Right cardiac atrium (tissue), 5 donors: ENCODE results near the gene NRP1. TPM values are rescaled to one million over a fixed set of nuclear protein-coding genes. Genes with fewer than 3 reads are reported as not detected.

ENCODE experiments used
- ATAC-seq, 2 donors: fragments of 200-7000 bp; cut with Tn5 transposase; one replicate each; pipeline versions ENCODE4 v1.8.0 to v1.9.1; 2020; ENCODE audit warnings: moderate library complexity in 2 of 2, mild to moderate bottlenecking in 1 of 2
- DNase-seq, 3 donors: peaks; one replicate each; pipeline ENCODE4 v3.0.0-alpha.2; 2020
- H3K27ac ChIP-seq: one replicate; pipeline ENCODE4 v1.5.1; 2013; ENCODE audit warnings: mild to moderate bottlenecking, low read length, control low read depth, moderate library complexity
- H3K27me3 ChIP-seq: one replicate; pipeline ENCODE4 v1.6.1; 2013; ENCODE audit not compliant: control insufficient read depth, insufficient read depth
- H3K4me1 ChIP-seq: one replicate; pipeline ENCODE4 v1.6.1; 2013; ENCODE audit warnings: low read length; ENCODE audit not compliant: control insufficient read depth, insufficient read depth
- H3K4me3 ChIP-seq: one replicate; pipeline ENCODE4 v1.5.1; 2013; ENCODE audit warnings: low read length, control low read depth
- H3K9me3 ChIP-seq: one replicate; pipeline ENCODE4 v1.6.1; 2013; ENCODE audit warnings: low read length; ENCODE audit not compliant: control insufficient read depth
- WGBS: extraction: QIAGEN DNeasy Blood & Tissue Kit; methylation state at CpG from one replicate; pipeline ENCODE4 v1.1.7; 2013; 5-methylcytosine and 5-hydroxymethylcytosine counted together
- intact Hi-C, 4 donors: fragments of 100-400 bp; cut with DNase I; formaldehyde crosslinking; loops; one replicate each; pipeline versions ENCODE4 v1.11.0 to v1.14.0; 2022 to 2023
- polyA plus RNA-seq: library from polyadenylated mRNA; stranded (reverse); fragments of 200-250 nt; gene quantifications from one replicate; pipeline ENCODE4 v1.2.3, GENCODE V29; 2013
- total RNA-seq, 4 donors: library from RNA; stranded (reverse); fragmentation: NEBNext Ultra II Directional; extraction: Animal tissue kit (Norgen Biotek cat#: 25700); gene quantifications; one replicate each; pipeline ENCODE4 v1.2.1, GENCODE V29; 2021
- donor health status: healthy with polysubstance abuse.
- donor health status: DM: no; HTN: yes; CAD: no.
- donor health status: DM: no; HTN: no; CAD: no.
- donor health status: DM: no; HTN: yes; CAD: no; lungs with severe emphysema.
- donor health status: DM: yes; HTN: yes; CAD: no.

Gene NRP1
- total and polyA plus RNA-seq, 5 donors, result 37.7 to 98.8 (median 92.5) TPM

DNA sequence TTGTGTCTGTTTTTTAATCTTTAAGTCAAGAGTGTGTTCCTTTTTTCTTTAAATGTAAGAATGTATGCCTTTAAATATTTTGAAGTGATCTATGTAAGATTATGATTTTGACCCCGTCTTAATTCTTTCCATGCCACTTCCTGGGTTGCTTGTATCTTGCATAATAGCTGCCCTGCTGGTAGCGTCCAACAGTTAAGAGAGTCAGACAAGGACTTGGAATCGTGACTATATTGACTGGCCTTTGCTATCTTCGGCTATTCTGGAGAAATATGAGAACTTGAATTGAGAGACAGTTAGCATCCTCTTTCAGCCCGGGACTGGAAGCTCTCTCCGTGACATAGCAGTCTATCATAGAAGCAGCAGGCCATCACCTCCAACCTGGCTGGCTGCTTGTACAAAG lies 13.0 kb downstream of the NRP1 start:
- peak in 1 of 2 donors; percentile 10 for ATAC-seq
- Histone ChIP-seq H3K27me3 (no peaks in the 10 kb centered on the region), H3K9me3 (no peaks in the 10 kb centered on the region), H3K27ac (peak overlapping the region; percentile 17), H3K4me1 (peaks cover 29% of the 10 kb centered on the region), H3K4me3 (no peak overlapping the region)
- 21% methylated on average over 6 of the region's 6 CpGs for WGBS
- intact Hi-C loops, result loop anchor here in 2 of 4 donors (10.0 kb wide), 1 partner anchor 47 kb away; no protein-coding TSS in a partner anchor
- DNase-seq, result no peak

DNA sequence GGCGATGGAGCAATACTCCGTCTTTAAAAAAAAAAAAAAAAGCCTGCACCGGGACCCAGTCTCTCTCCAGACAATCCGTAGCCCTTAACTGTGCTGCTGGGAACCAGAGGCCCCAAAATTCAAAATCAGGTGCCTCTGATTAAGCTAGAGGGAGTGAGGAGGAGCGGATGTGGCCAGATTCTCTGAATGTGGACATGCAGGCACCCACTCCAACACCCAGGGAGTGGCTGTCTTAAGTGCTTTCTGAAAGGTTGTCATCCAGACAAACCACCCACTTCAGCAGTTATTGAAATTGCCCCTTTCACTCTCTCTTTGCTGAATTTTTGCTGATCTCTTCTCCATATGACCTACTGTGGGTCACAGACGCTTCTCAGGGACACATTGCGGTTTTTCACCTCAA lies 14.2 kb downstream of the NRP1 start:
- DNase-seq, result no peak
- Histone ChIP-seq H3K27me3 (no peaks in the 10 kb centered on the region), H3K4me1 (peaks cover 32% of the 10 kb centered on the region), H3K4me3 (no peak overlapping the region), H3K27ac (no peak overlapping the region), H3K9me3 (no peaks in the 10 kb centered on the region)
- no peak for ATAC-seq
- intact Hi-C loops, result loop anchor here in 2 of 4 donors (10.0 kb wide), 1 partner anchor 45 kb away; no protein-coding TSS in a partner anchor
- WGBS, result 82% methylated on average over 7 of the region's 7 CpGs

DNA sequence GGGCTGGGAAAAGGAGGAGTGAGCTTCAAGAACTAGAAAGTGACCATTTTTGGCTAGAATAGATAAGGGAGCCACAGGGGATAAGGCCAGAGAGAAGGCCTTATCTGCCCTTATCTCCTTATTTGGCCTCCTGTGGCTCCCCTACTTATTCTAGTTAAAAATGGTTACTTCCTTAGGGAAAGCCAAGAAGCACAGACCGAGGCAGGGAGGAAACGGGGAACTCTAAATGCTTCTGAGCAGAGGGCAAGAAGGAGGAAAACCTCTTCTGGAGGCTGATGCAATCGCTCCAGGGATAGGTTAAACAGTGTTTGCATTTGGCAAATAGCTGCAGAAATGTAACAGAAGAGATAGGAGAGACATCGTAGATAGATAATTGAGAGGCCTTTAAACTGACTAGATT lies 18.6 kb downstream of the NRP1 start:
- DNase-seq (no peak), ATAC-seq (peak; percentile 58 to 62)
- WGBS, result 27% methylated on average over 4 of the region's 4 CpGs
- no peak overlapping the region for H3K27ac ChIP-seq
- no peaks in the 10 kb centered on the region for H3K9me3 ChIP-seq
- H3K4me3 ChIP-seq, result no peak overlapping the region
- H3K27me3 ChIP-seq, result no peaks in the 10 kb centered on the region
- intact Hi-C loops, result no loop called here
- peaks cover 28% of the 10 kb centered on the region for H3K4me1 ChIP-seq

DNA sequence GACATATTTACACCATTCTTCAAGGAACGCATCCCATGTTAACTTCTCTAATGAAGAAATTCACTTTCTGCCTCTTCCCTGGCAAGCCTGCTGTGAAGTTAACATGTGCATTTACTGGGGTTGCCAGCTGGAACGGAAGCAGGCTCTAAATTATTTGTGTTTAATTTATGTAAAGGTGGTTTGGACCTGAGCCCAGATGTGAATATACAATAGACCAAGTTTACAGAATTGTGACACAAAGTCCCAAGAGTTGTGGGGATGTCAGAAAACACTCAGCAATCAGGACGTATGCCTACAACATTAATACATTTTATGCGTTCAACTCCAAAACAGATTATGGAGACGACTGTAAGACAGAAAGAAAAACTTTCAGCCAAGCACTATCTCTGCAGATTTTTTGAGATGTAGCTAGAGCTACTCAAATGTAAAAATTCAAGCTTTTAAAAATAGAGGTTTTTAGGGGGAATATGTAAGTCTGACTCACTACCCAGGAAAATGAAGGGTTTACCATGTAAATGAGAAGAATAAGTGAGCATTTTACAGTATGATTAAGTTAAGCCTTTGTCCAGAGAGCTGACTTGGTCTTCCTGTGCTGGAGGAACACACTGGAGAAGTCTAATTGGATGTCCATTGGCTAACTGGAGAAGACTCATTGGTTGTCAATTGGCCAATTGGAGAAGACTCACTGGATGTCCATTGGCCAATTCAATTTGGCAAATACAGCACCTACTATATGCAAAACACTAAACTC lies 19.5 kb downstream of the NRP1 start:
- Histone ChIP-seq H3K9me3 (no peaks in the 10 kb centered on the region), H3K4me3 (no peak overlapping the region), H3K27me3 (no peaks in the 10 kb centered on the region), H3K4me1 (peaks cover 25% of the 10 kb centered on the region), H3K27ac (no peak overlapping the region)
- no peak for DNase-seq
- ATAC-seq, result no peak
- WGBS, result 55% methylated on average over 5 of the region's 5 CpGs
- intact Hi-C loops, result no loop called here

DNA sequence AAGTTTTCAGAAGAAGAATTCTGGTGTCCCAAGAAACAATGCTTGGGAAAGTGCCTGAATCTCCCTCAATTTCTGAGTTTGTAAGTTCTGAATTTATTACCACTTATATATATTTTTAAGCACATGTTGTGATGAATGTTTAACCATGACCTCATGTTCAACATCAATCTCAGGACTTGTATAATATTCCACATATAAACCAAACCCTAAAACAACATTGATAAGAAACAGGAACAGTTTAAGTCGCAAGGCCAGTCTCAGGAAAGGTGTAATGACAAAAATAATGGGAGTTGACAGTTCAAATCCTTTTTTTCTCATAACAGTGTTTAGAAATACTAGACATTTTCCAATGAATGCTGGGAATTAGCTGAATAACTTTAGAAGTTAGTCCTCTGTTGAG lies 22.8 kb downstream of the NRP1 start:
- no peak overlapping the region for H3K4me3 ChIP-seq
- intact Hi-C loops, result no loop called here
- no peaks in the 10 kb centered on the region for H3K27me3 ChIP-seq
- WGBS, result 65% methylated on average over 1 of the region's 1 CpG
- H3K9me3 ChIP-seq, result no peaks in the 10 kb centered on the region
- H3K27ac ChIP-seq, result no peak overlapping the region
- peaks cover 16% of the 10 kb centered on the region for H3K4me1 ChIP-seq
- DNase-seq (no peak), ATAC-seq (no peak)

DNA sequence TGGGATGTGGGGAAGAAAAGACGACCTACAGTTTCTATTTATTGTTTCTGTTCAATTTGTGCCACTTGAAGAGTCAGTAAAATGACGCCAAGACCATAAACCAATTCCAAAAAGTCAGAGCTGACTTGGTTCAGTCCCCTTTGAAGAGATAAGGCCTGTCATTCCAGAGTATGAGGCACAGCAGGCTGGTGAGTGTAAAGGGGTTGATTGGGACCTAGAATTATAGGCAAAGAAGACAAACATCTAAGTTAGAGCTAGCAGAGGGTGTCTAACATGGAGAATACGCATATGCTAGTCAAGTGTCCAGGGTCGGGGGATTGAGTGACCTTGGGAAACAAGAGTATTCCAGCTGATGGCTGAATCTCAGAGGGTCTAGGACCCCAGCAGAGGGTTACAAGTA lies 23.6 kb downstream of the NRP1 start:
- WGBS, result 76% methylated on average over 4 of the region's 4 CpGs
- ATAC-seq (no peak), DNase-seq (no peak)
- Histone ChIP-seq H3K4me1 (peaks cover 16% of the 10 kb centered on the region), H3K27me3 (no peaks in the 10 kb centered on the region), H3K9me3 (no peaks in the 10 kb centered on the region), H3K27ac (no peak overlapping the region), H3K4me3 (no peak overlapping the region)
- intact Hi-C loops, result no loop called here

DNA sequence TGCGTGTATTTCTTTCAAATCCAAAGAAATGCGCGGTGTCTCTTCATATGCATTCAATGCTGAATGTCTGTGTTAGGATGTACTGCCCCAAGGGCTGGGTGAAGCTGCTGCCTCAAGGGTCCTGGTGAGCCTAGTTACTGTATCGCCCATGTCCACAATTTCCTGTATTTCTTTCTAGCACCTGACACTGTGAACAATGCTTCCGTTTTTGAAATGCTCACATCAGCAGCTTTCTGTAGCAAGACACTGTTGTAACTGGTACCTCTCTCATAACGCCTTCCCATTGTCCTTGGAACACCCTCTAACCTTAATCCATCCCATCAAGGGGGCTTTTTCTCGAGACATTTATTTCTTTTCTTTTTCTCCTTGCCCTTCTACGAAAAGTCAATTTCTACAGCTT lies 25.1 kb downstream of the NRP1 start:
- H3K27ac ChIP-seq, result no peak overlapping the region

DNA sequence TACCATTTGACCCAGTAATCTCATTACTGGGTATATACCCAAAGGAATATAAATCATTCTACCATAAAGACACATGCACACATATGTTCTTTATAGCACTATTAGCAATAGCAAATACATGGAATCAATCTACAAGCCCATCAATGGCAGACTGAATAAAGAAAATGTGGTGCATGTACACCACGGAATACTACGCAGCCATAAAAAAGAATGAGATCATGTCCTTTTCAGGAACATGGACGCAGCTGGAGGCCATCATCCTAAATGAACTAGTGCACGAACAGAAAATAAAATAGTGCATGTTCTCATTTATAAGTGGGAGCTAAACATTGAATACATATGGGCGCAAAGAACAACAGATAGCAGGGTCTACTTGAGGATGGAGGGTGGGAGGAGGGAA lies 26.6 kb downstream of the NRP1 start:
- 95% methylated on average over 5 of the region's 5 CpGs for WGBS
- H3K4me1 ChIP-seq, result peaks cover 12% of the 10 kb centered on the region

More for the DNA sequence above, 25.1 kb downstream of the NRP1 start:
- no peak overlapping the region for H3K4me3 ChIP-seq
- H3K27me3 ChIP-seq, result no peaks in the 10 kb centered on the region
- intact Hi-C loops, result no loop called here
- no peak for DNase-seq
- no peaks in the 10 kb centered on the region for H3K9me3 ChIP-seq
- 65% methylated on average over 8 of the region's 8 CpGs for WGBS
- H3K4me1 ChIP-seq, result peaks cover 13% of the 10 kb centered on the region
- peak in 1 of 2 donors; percentile 31 for ATAC-seq

DNA sequence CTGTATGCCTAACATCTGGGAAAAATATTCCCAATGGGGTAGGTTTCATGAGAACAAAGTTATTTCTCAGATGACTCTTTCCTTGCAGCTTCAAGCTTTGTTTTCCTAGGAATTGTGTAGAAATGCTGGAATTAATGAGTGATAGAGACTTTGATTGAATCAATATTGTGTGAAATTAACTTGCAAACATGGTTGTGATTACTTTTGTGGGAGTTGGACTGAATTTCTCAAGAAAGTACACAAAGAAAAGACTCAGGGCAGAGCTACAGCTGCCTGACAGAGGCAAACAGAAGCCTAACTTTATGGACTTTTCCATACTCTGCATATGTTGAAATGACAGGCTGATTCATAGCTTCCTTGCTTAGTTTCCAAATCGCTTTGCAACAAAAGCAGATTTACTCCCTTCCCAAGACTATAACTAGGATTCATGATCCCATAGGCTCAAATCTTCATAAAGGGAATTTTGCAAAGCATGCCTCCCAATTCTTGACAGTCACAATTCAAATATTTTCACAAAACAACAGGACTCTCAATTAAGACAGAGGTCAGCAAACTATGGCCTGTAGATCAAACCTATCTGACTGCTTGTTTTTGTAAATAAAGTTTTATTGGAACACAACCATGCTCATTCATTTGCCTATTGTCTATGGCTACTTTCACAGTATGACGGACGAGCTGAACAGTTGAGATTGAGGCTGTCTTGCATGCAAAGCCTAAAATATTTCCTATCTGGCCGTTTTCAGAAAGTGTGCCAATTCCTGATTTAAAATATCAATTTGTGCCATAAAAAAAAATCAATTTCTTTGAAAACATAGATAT lies 27.6 kb downstream of the NRP1 start:
- no peaks in the 10 kb centered on the region for H3K27me3 ChIP-seq
- ATAC-seq (no peak), DNase-seq (no peak)
- no peak overlapping the region for H3K4me3 ChIP-seq
- H3K4me1 ChIP-seq, result peaks cover 17% of the 10 kb centered on the region
- H3K27ac ChIP-seq, result no peak overlapping the region
- intact Hi-C loops, result no loop called here
- no peaks in the 10 kb centered on the region for H3K9me3 ChIP-seq
- 71% methylated on average over 4 of the region's 4 CpGs for WGBS

More for the DNA sequence above, 26.6 kb downstream of the NRP1 start:
- DNase-seq (no peak), ATAC-seq (no peak)
- no peak overlapping the region for H3K27ac ChIP-seq
- H3K4me3 ChIP-seq, result no peak overlapping the region
- H3K27me3 ChIP-seq, result no peaks in the 10 kb centered on the region
- intact Hi-C loops, result no loop called here
- H3K9me3 ChIP-seq, result no peaks in the 10 kb centered on the region

DNA sequence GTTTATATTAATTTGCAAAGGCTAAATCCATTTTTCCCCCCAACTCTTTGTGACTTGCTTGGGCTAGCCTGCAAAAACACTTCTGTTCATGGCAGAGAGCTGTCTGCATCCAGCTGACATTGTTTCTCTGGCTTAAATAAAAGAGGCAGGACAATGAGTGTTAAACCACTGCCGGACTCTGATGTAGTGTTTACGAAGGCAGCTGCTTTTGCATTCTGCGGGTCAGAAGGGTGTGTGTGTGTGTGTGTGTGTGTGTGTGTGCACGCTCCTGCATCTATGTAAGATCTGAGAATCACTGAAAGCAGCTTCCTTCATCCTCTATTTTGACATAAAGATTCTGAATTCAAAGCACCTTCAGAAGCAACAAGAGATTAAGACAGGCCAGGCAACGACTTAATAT lies 28.3 kb downstream of the NRP1 start:
- WGBS, result 33% methylated on average over 5 of the region's 5 CpGs
- H3K27me3 ChIP-seq, result no peaks in the 10 kb centered on the region
- ATAC-seq (no peak), DNase-seq (no peak)
- no peak overlapping the region for H3K27ac ChIP-seq
- H3K9me3 ChIP-seq, result no peaks in the 10 kb centered on the region
- no peak overlapping the region for H3K4me3 ChIP-seq
- intact Hi-C loops, result no loop called here
- peaks cover 16% of the 10 kb centered on the region for H3K4me1 ChIP-seq
